GM12892 (cell line): Measurements from ENCODE around the gene RPS27. TPM values are rescaled to one million over a fixed set of nuclear protein-coding genes. Genes with fewer than 3 reads are reported as not detected.
A peak's percentile ranks its signal among the peaks of the same experiment; 100 is the strongest.

Experiments
- DNase-seq: peaks from one replicate; pipeline ENCODE4 v3.0.0; 2011; ENCODE audit not compliant: insufficient read length
- FAIRE-seq: peaks from 2 replicates; lab custom pipeline; 2011; peaks lifted over from hg19 to GRCh38; lab: Jason Lieb, UNC
- POLR2A ChIP-seq: IDR thresholded peaks from 2 replicates; pipeline ENCODE4 v1.6.1; 2011; ENCODE audit warnings: low read depth, low read length, control low read depth
- POLR2AphosphoS5 ChIP-seq: IDR thresholded peaks from 2 replicates; pipeline ENCODE4 v1.6.1; 2011; ENCODE audit warnings: low read depth, low read length, control low read depth
- TAF1 ChIP-seq: IDR thresholded peaks from 2 replicates; pipeline ENCODE4 v1.6.1; 2011; ENCODE audit warnings: low read depth, mild to moderate bottlenecking, control low read depth, low read length, borderline replicate concordance
- polyA plus RNA-seq: library from polyadenylated mRNA; unstranded; fragments of >200 nt; gene quantifications from one replicate; pipeline ENCODE4 v1.2.1, GENCODE V29; 2012; ENCODE audit warnings: missing spikeins, inconsistent platforms; ENCODE audit not compliant: missing spikeins

The RPS27 gene
- 15,267 TPM for polyA plus RNA-seq

- DNase-seq, result peak; percentile 78
- FAIRE-seq, result peak; percentile 93
- TF ChIP-seq POLR2A (peak; percentile 100), POLR2AphosphoS5 (peak; percentile 100), TAF1 (peak; percentile 99)
These were observed at the start of gene RPS27 for GRCh38 chr1:153990468-153991150. RPS27 (plus strand) TSS chr1:153990762; CDS start chr1:153990797, 35 bp downstream.

- DNase-seq (no peak), FAIRE-seq (no peak)
- no peak; the same call in 1 of the 2 replicates for TF ChIP-seq POLR2A
- TF ChIP-seq TAF1, result no peak
- TF ChIP-seq POLR2AphosphoS5, result no peak
These were observed 48.5 kb upstream of the RPS27 start for GRCh38 chr1:153941826-153942725.

- TF ChIP-seq POLR2A (no peak), TAF1 (no peak), POLR2AphosphoS5 (peak; percentile 41; the same call in 1 of the 2 replicates)
- no peak for DNase-seq
- no peak for FAIRE-seq
These were observed 47.6 kb upstream of the RPS27 start for GRCh38 chr1:153942766-153943549.

- DNase-seq (no peak), FAIRE-seq (peak; percentile 85)
- TF ChIP-seq POLR2A (no peak), POLR2AphosphoS5 (no peak)
These were observed 46.3 kb upstream of the RPS27 start for GRCh38 chr1:153944005-153944826.

GRCh38 chr1:153944827-153945117, 45.8 kb upstream of the RPS27 start:
- FAIRE-seq, result no peak
- no peak for TF ChIP-seq POLR2A
- DNase-seq, result no peak

- FAIRE-seq, result no peak
- peak; percentile 76 for DNase-seq
- TF ChIP-seq POLR2AphosphoS5, result no peak
- TF ChIP-seq TAF1, result no peak
- TF ChIP-seq POLR2A, result peak; percentile 58
These were observed 45.3 kb upstream of the RPS27 start for GRCh38 chr1:153945131-153945794.

- peak; percentile 98 for FAIRE-seq
- TF ChIP-seq POLR2A, result peak; percentile 71; the same call in 1 of the 2 replicates
- no peak for TF ChIP-seq TAF1
- TF ChIP-seq POLR2AphosphoS5, result peak; percentile 85
- peak; percentile 95 for DNase-seq
These were observed 44.6 kb upstream of the RPS27 start for GRCh38 chr1:153945795-153946621.

- DNase-seq (peak; percentile 99), FAIRE-seq (no peak)
- TF ChIP-seq TAF1, result no peak
- peak; percentile 38; the same call in 1 of the 2 replicates for TF ChIP-seq POLR2A
- no peak for TF ChIP-seq POLR2AphosphoS5
These were observed 43.8 kb upstream of the RPS27 start, which contains the start of gene DENND4B for GRCh38 chr1:153946622-153947241. DENND4B (minus strand) TSS chr1:153946718; CDS start chr1:153944374, 2,344 bp downstream.

- DNase-seq, result no peak
- no peak for TF ChIP-seq POLR2AphosphoS5
- TF ChIP-seq POLR2A, result no peak
- FAIRE-seq, result no peak
These were observed 39.4 kb upstream of the RPS27 start for GRCh38 chr1:153951183-153951582.
